Testis (tissue), 3 donors: ENCODE measurements around the gene CREB3L2. TPM values are rescaled to one million over a fixed set of nuclear protein-coding genes. Genes with fewer than 3 reads are reported as not detected.

Source experiments
- DNase-seq: peaks from one replicate; pipeline ENCODE4 v3.0.0-alpha.2; 2019
- H3K27ac ChIP-seq, 2 donors: fragments of 200-600 bp; sonication (generic); one replicate each; pipeline ENCODE4 v1.5.1; 2019
- H3K27me3 ChIP-seq: fragments of 200-600 bp; sonication (generic); one replicate; pipeline ENCODE4 v1.5.1; 2019
- H3K36me3 ChIP-seq: fragments of 200-600 bp; sonication (generic); one replicate; pipeline ENCODE4 v1.5.1; 2017; ENCODE audit warnings: low read depth; ENCODE audit errors: missing control alignments
- H3K4me1 ChIP-seq: fragments of 200-600 bp; sonication (generic); one replicate; pipeline ENCODE4 v1.5.1; 2019
- H3K4me3 ChIP-seq, 2 donors: fragments of 200-600 bp; sonication (generic); one replicate each; pipeline ENCODE4 v1.5.1; 2017 to 2019
- H3K9me3 ChIP-seq: fragments of 200-600 bp; sonication (generic); one replicate; pipeline ENCODE4 v1.5.1; 2017
- CTCF ChIP-seq, 3 experiments: fragments of 450-650 bp in 2 of 3; fragments of 200-600 bp in 1 of 3; sonication (generic) in 1 of 3; IDR thresholded peaks; one replicate each; pipeline ENCODE4 v1.5.1; 2016 to 2019; ENCODE audit warnings: antibody characterized with exemption in 3 of 3, mild to moderate bottlenecking in 2 of 3, moderate library complexity in 1 of 3
- POLR2A ChIP-seq: fragments of 450-650 bp; IDR thresholded peaks from one replicate; pipeline ENCODE4 v1.6.1; 2017; ENCODE audit warnings: antibody characterized with exemption, mild to moderate bottlenecking, moderate library complexity
- WGBS, 2 donors: methylation state at CpG; one replicate each; pipeline ENCODE4 v1.1.5; 2018; 5-methylcytosine and 5-hydroxymethylcytosine counted together
- intact Hi-C: fragments of 100-400 bp; cut with DNase I; formaldehyde crosslinking; loops from one replicate; pipeline ENCODE4 v1.15.1; 2023; ENCODE audit warnings: low total_unique reads
- polyA plus RNA-seq: library from polyadenylated mRNA; stranded (reverse); fragments of 350-450 nt; fragmentation: Illumina TruSeq; extraction: RNeasy Lipid Tissue Mini Kit (QIAGEN cat#74804); gene quantifications from one replicate; pipeline ENCODE4 v1.2.3, GENCODE V29; 2014; ENCODE audit warnings: low read depth, low replicate concordance; ENCODE audit not compliant: insufficient read depth
- total RNA-seq, 2 donors: library from RNA; depleted of rRNA; stranded (reverse); fragments of >200 nt; gene quantifications; one replicate each; pipeline ENCODE4 v1.2.3, GENCODE V29; 2016

CREB3L2 gene
- total and polyA plus RNA-seq, 3 donors from 2014 or later = 22.0 to 23.9 (median 23.4) TPM

GRCh38 chr7:137978464-137979237 lies 23.2 kb downstream of the CREB3L2 start:
- Histone ChIP-seq H3K27me3 (no peaks in the 10 kb centered on the region), H3K4me1 (peaks cover 42% of the 10 kb centered on the region), H3K4me3 (no peak overlapping the region), H3K9me3 (no peaks in the 10 kb centered on the region), H3K27ac (peak overlapping the region; percentile 23 to 70), H3K36me3 (no peaks in the 10 kb centered on the region)
- TF ChIP-seq POLR2A = no peak
- TF ChIP-seq CTCF (IDR thresholded peaks at IDR 0.05) = no peak
- WGBS, 2 donors = 58 to 66% methylated on average over 10 of the region's 10 CpGs
- no peak for DNase-seq
- intact Hi-C loops = no loop called here

GRCh38 chr7:137977173-137977572 lies 24.7 kb downstream of the CREB3L2 start:
- H3K9me3 ChIP-seq = no peaks in the 10 kb centered on the region
- intact Hi-C loops = no loop called here

GRCh38 chr7:137976696-137977095 lies 25.2 kb downstream of the CREB3L2 start:
- 43 to 63% methylated on average over 5 of the region's 5 CpGs for WGBS, 2 donors
- Histone ChIP-seq H3K4me3 (no peak overlapping the region), H3K27me3 (no peaks in the 10 kb centered on the region), H3K9me3 (no peaks in the 10 kb centered on the region), H3K36me3 (no peaks in the 10 kb centered on the region), H3K4me1 (peaks cover 43% of the 10 kb centered on the region), H3K27ac (peak overlapping the region in 1 of 2 donors; percentile 70)
- no peak for TF ChIP-seq CTCF (IDR thresholded peaks at IDR 0.05)
- DNase-seq = no peak
- intact Hi-C loops = no loop called here

More at GRCh38 chr7:137977173-137977572, 24.7 kb downstream of the CREB3L2 start:
- WGBS, 2 donors = 60 to 63% methylated on average over 4 of the region's 4 CpGs
- no peak overlapping the region for H3K4me3 ChIP-seq
- peak overlapping the region in 1 of 2 donors; percentile 70 for H3K27ac ChIP-seq
- no peaks in the 10 kb centered on the region for H3K36me3 ChIP-seq
- TF ChIP-seq CTCF (IDR thresholded peaks at IDR 0.05) (no peak), POLR2A (no peak)
- no peak for DNase-seq
- H3K27me3 ChIP-seq = no peaks in the 10 kb centered on the region
- peaks cover 41% of the 10 kb centered on the region for H3K4me1 ChIP-seq

DNA sequence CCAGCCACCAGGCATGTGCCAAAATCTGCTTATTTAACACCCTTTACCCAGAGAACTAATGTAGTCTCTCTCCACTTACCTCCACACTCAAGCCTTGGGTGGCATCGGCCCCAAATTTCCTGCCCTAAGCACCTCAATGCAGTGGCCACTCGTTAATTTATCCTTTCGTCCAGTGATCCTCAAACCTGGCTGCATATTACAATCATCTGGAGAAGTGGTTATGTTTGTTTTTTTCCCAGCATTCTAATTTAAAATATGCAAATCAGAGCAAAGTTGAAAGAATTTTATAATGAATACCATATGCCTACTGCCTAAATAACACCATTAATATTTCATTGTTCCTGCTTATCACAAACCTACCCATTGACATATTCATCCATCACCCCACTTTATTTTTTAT lies 25.7 kb downstream of the CREB3L2 start:
- Histone ChIP-seq H3K36me3 (no peaks in the 10 kb centered on the region), H3K4me3 (no peak overlapping the region), H3K27me3 (no peaks in the 10 kb centered on the region), H3K4me1 (peaks cover 38% of the 10 kb centered on the region), H3K9me3 (no peaks in the 10 kb centered on the region), H3K27ac (peak overlapping the region; percentile 33 to 70)
- intact Hi-C loops = no loop called here
- 58 to 69% methylated on average over 3 of the region's 3 CpGs for WGBS, 2 donors
- DNase-seq = no peak
- no peak for TF ChIP-seq POLR2A
- TF ChIP-seq CTCF (IDR thresholded peaks at IDR 0.05) = no peak

DNA sequence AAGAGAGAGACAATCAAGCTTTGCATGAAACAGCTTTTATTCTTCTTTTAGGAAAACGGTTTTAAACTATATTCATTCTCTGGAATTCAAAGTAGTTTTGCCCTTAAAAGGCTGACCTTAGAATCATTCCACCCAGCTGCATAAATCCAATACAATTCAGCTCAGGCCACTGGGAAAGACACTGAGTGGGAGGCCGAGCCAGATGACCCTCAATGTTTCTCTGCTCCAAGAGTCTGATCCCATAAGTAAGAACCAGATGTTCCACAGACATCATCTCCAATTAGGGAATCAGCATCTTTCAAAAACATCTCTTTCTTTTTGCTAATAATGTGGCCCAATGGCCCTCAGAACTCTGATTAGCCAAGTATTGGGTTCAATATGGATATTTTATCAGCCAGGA lies 26.1 kb downstream of the CREB3L2 start:
- Histone ChIP-seq H3K4me1 (peaks cover 33% of the 10 kb centered on the region), H3K4me3 (no peak overlapping the region), H3K27me3 (no peaks in the 10 kb centered on the region), H3K36me3 (no peaks in the 10 kb centered on the region), H3K27ac (peak overlapping the region; percentile 33 to 70), H3K9me3 (no peaks in the 10 kb centered on the region)
- TF ChIP-seq POLR2A (no peak), CTCF (IDR thresholded peaks at IDR 0.05) (no peak)
- peak; percentile 62 for DNase-seq
- intact Hi-C loops = no loop called here
- WGBS, 2 donors = 32 to 52% methylated on average over 2 of the region's 2 CpGs
